GM18517 (cell line): ENCODE data around the gene GRHL3.

Source experiments
- ATAC-seq: cut with Tn5 transposase; IDR thresholded peaks from one replicate; pipeline ENCODE4 v1.9.1; 2021; ENCODE audit warnings: mild to moderate bottlenecking, moderate library complexity; ENCODE audit not compliant: unreplicated experiment

GRHL3 gene

GRCh38 chr1:24317081-24317480 lies 2.1 kb upstream of the GRHL3 start:
- no peak for ATAC-seq

- ATAC-seq: no peak
These were observed 1.1 kb upstream of the GRHL3 start for GRCh38 chr1:24317956-24318614.

GRCh38 chr1:24318615-24319311 lies 394 bp upstream of the GRHL3 start:
- ATAC-seq: no peak

- no peak for ATAC-seq
These were observed 805 bp downstream of the GRHL3 start for GRCh38 chr1:24319962-24320361.

- no peak for ATAC-seq
These were observed 2.0 kb downstream of the GRHL3 start for GRCh38 chr1:24321126-24321525.

- peak; percentile 60 for ATAC-seq
These were observed 2.7 kb downstream of the GRHL3 start for GRCh38 chr1:24321697-24322469.

GRCh38 chr1:24322470-24323177 lies 3.5 kb downstream of the GRHL3 start:
- ATAC-seq: no peak

- ATAC-seq: no peak
These were observed 4.1 kb downstream of the GRHL3 start for GRCh38 chr1:24323281-24323680.

- no peak for ATAC-seq
These were observed 5.7 kb downstream of the GRHL3 start for GRCh38 chr1:24324903-24325302.

- ATAC-seq: no peak
These were observed 6.7 kb downstream of the GRHL3 start for GRCh38 chr1:24325587-24326449.

- ATAC-seq: no peak
These were observed 8.3 kb downstream of the GRHL3 start for GRCh38 chr1:24327486-24327885.

- ATAC-seq: no peak
These were observed 8.7 kb downstream of the GRHL3 start for GRCh38 chr1:24327891-24328290.

- ATAC-seq: no peak
These were observed 10.2 kb downstream of the GRHL3 start for GRCh38 chr1:24329331-24329730.

GRCh38 chr1:24329797-24330543 lies 10.8 kb downstream of the GRHL3 start:
- ATAC-seq: no peak

GRCh38 chr1:24331961-24332673 lies 13.0 kb downstream of the GRHL3 start:
- no peak for ATAC-seq

- no peak for ATAC-seq
These were observed 16.9 kb downstream of the GRHL3 start for GRCh38 chr1:24336075-24336474.

- no peak for ATAC-seq
These were observed 18.3 kb downstream of the GRHL3 start for GRCh38 chr1:24337455-24337854.

- no peak for ATAC-seq
These were observed 19.3 kb downstream of the GRHL3 start for GRCh38 chr1:24338447-24338846.

- no peak for ATAC-seq
These were observed 20.8 kb downstream of the GRHL3 start for GRCh38 chr1:24339996-24340395.
